ENCODE data around the gene SMG9.

GRCh38 chr19:43767818-43768217 lies 13.1 kb upstream of the SMG9 start:
- TF ChIP-seq, protein P1, sequence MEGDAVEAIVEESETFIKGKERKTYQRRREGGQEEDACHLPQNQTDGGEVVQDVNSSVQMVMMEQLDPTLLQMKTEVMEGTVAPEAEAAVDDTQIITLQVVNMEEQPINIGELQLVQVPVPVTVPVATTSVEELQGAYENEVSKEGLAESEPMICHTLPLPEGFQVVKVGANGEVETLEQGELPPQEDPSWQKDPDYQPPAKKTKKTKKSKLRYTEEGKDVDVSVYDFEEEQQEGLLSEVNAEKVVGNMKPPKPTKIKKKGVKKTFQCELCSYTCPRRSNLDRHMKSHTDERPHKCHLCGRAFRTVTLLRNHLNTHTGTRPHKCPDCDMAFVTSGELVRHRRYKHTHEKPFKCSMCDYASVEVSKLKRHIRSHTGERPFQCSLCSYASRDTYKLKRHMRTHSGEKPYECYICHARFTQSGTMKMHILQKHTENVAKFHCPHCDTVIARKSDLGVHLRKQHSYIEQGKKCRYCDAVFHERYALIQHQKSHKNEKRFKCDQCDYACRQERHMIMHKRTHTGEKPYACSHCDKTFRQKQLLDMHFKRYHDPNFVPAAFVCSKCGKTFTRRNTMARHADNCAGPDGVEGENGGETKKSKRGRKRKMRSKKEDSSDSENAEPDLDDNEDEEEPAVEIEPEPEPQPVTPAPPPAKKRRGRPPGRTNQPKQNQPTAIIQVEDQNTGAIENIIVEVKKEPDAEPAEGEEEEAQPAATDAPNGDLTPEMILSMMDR (conservative IDR thresholded peaks at IDR 0.05 in 1 of 2, IDR thresholded peaks at IDR 0.05 in 1 of 2; ENCODE audit: low read depth in 1 of 2, low read length in 2 of 2), result no peak
- no peak for TF ChIP-seq EZH2 (IDR thresholded peaks at IDR 0.05; ENCODE audit: low read length, missing control alignments)

All from fibroblast of lung (primary cell).